Endothelial cell (in vitro differentiated cells): ENCODE measurements around the gene MYOCOS. TPM values are rescaled to one million over a fixed set of nuclear protein-coding genes. Genes with fewer than 3 reads are reported as not detected.
"Not testable (repeated sequence)": the region's sequence is repeated elsewhere in the genome, so short reads cannot be mapped to it uniquely, and the experiment has no call there.

Experiments
- DNase-seq: peaks from one replicate; pipeline ENCODE4 v3.0.0; 2021; ENCODE audit warnings: low spot score
- H3K27ac Mint-ChIP-seq: one replicate; pipeline ENCODE4 v1.8.0; 2021; ENCODE audit warnings: mixed read lengths, inconsistent platforms; ENCODE audit not compliant: unreplicated experiment
- H3K27me3 Mint-ChIP-seq: one replicate; pipeline ENCODE4 v1.8.0; 2021; ENCODE audit warnings: mild to moderate bottlenecking, moderate library complexity, mixed read lengths, inconsistent platforms; ENCODE audit not compliant: unreplicated experiment
- H3K36me3 Mint-ChIP-seq: one replicate; pipeline ENCODE4 v1.8.0; 2021; ENCODE audit warnings: mild to moderate bottlenecking, low read depth, mixed read lengths, inconsistent platforms; ENCODE audit not compliant: unreplicated experiment
- H3K4me1 Mint-ChIP-seq: one replicate; pipeline ENCODE4 v1.8.0; 2021; ENCODE audit warnings: mild to moderate bottlenecking, mixed read lengths, inconsistent platforms; ENCODE audit not compliant: unreplicated experiment
- H3K4me3 Mint-ChIP-seq: one replicate; pipeline ENCODE4 v1.8.0; 2021; ENCODE audit warnings: mild to moderate bottlenecking, mixed read lengths, inconsistent platforms; ENCODE audit not compliant: unreplicated experiment
- H3K9me3 Mint-ChIP-seq: one replicate; pipeline ENCODE4 v1.8.0; 2021; ENCODE audit warnings: mixed read lengths, inconsistent platforms; ENCODE audit not compliant: unreplicated experiment
- total RNA-seq: library from RNA; stranded (reverse); fragmentation: NEBNext Ultra II Directional; extraction: Animal tissue kit (Norgen Biotek cat#: 25700); gene quantifications from one replicate; pipeline ENCODE4 v1.2.1, GENCODE V29; 2021; ENCODE audit not compliant: unreplicated experiment
- TF ChIP-seq, protein P1 (sequence below): fragments of 200-600 bp; sonication (generic); IDR thresholded peaks from one replicate; pipeline ENCODE4 v1.5.0; 2021; ENCODE audit warnings: antibody characterized with exemption; ENCODE audit not compliant: unreplicated experiment

Gene MYOCOS
- total RNA-seq, 1 donor from 2014 or later, result not detected

DNA sequence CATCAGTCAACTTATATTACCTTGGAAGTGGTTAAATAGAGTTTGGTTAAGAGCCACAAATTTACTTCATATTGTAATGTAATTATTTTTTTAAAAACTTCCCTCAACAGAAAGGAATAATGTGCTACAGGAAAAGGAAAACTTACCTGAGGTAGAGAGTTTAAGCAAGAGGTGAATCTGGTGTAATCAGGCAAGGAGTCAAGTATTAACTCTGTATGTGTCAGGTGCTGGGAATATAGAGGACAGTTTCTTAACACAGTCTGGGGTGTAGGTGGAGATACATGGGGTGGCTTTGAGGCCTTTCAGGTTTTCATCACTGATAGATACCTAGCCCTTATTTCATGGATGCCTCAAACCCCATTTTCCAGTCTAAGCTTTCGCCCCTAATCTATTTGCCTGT is 25.9 kb upstream of the MYOCOS start:
- DNase-seq, result no peak
- Mint-ChIP-seq H3K27ac (no peak overlapping the region), H3K27me3 (peaks cover 5% of the 10 kb centered on the region), H3K4me1 (peaks cover under 1% of the 10 kb centered on the region), H3K4me3 (no peak overlapping the region), H3K36me3 (peaks cover 11% of the 10 kb centered on the region), H3K9me3 (no peaks in the 10 kb centered on the region)
- TF ChIP-seq, protein P1, sequence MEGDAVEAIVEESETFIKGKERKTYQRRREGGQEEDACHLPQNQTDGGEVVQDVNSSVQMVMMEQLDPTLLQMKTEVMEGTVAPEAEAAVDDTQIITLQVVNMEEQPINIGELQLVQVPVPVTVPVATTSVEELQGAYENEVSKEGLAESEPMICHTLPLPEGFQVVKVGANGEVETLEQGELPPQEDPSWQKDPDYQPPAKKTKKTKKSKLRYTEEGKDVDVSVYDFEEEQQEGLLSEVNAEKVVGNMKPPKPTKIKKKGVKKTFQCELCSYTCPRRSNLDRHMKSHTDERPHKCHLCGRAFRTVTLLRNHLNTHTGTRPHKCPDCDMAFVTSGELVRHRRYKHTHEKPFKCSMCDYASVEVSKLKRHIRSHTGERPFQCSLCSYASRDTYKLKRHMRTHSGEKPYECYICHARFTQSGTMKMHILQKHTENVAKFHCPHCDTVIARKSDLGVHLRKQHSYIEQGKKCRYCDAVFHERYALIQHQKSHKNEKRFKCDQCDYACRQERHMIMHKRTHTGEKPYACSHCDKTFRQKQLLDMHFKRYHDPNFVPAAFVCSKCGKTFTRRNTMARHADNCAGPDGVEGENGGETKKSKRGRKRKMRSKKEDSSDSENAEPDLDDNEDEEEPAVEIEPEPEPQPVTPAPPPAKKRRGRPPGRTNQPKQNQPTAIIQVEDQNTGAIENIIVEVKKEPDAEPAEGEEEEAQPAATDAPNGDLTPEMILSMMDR, result no peak

DNA sequence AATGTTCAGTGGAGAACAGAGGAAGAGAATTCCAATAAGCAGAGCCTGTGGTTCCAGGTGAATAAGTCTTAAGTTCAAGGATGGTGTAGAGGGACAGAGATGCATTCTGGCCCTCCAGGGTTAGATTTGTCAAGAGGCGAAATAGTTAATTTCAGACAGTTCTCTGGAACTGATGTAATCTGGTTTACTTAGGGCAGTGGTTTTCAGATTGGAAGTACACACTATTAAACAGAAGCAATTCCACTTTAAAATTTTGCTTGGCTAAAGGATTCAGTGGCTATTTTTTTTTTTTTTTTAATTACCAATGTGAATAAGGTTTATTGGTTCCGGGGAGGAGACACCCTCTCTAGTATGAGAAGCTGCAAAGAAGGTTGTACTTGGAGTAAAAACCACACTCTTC is 25.3 kb upstream of the MYOCOS start:
- TF ChIP-seq, protein P1, result no peak
- H3K27ac Mint-ChIP-seq, result no peak overlapping the region
- H3K9me3 Mint-ChIP-seq, result no peaks in the 10 kb centered on the region

DNA sequence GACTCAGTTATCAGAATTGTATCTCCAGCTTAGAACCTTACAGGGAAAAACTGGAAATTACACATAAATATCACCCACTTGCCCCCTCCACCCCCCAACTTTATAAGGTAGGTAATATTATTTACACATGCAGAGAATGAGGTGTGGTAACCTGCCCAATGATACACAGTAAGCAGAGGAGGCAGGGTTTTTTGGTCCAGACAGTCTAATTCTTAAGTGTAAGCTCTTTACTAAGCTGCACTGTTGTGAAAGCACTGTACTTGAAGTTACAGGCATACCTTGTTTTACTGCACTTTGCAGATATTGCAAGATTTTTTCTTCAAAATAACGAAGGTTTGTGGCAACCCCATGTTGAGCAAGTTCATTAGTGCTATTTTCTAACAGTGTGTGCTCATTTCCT is 24.8 kb upstream of the MYOCOS start:
- TF ChIP-seq, protein P1, result no peak
- no peak for DNase-seq
- Mint-ChIP-seq H3K9me3 (no peaks in the 10 kb centered on the region), H3K27me3 (peaks cover 5% of the 10 kb centered on the region), H3K36me3 (peaks cover 5% of the 10 kb centered on the region), H3K4me3 (no peak overlapping the region), H3K4me1 (peaks cover 2% of the 10 kb centered on the region), H3K27ac (no peak overlapping the region)

More for the DNA sequence above, 25.3 kb upstream of the MYOCOS start:
- H3K4me1 Mint-ChIP-seq, result peaks cover 2% of the 10 kb centered on the region
- peaks cover 5% of the 10 kb centered on the region for H3K27me3 Mint-ChIP-seq
- no peak overlapping the region for H3K4me3 Mint-ChIP-seq
- no peak for DNase-seq
- peaks cover 5% of the 10 kb centered on the region for H3K36me3 Mint-ChIP-seq

GRCh38 chr1:171600310-171600709 is 21.7 kb upstream of the MYOCOS start:
- not testable (repeated sequence) for H3K4me1 Mint-ChIP-seq, H3K4me3 Mint-ChIP-seq, DNase-seq, H3K27me3 Mint-ChIP-seq, H3K9me3 Mint-ChIP-seq, H3K36me3 Mint-ChIP-seq, H3K27ac Mint-ChIP-seq

- Mint-ChIP-seq H3K4me1 (peaks cover 2% of the 10 kb centered on the region), H3K4me3 (no peak overlapping the region), H3K27me3 (peaks cover 3% of the 10 kb centered on the region), H3K27ac (no peak overlapping the region), H3K9me3 (no peaks in the 10 kb centered on the region), H3K36me3 (peaks cover 5% of the 10 kb centered on the region)
- no peak for DNase-seq
- TF ChIP-seq, protein P1, result no peak
Observed at GRCh38 chr1:171600862-171601261, 21.2 kb upstream of the MYOCOS start.

- not testable (repeated sequence) for H3K4me1 Mint-ChIP-seq, H3K4me3 Mint-ChIP-seq, H3K27me3 Mint-ChIP-seq, H3K27ac Mint-ChIP-seq, H3K36me3 Mint-ChIP-seq, DNase-seq, H3K9me3 Mint-ChIP-seq
Observed at GRCh38 chr1:171603042-171603441, 19.0 kb upstream of the MYOCOS start.
